Liver (tissue), 3 donors: ENCODE data around the gene TREX2.

Experiments used
- CTCF ChIP-seq: fragments of 150-350 bp; IDR thresholded peaks from 2 replicates; pipeline ENCODE4 v1.5.1; 2017; ENCODE audit warnings: improper control_type of control experiment, low read depth, low read length; ENCODE audit not compliant: missing input control
- TAF1 ChIP-seq: conservative IDR thresholded peaks from 2 replicates; pipeline ENCODE4 v1.6.1; 2016; ENCODE audit warnings: antibody characterized with exemption, mild to moderate bottlenecking
- donor health status: healthy.
- donor health status: healthy.

- no peak for TF ChIP-seq CTCF
- no peak for TF ChIP-seq TAF1
Measured at GRCh38 chrX:153409414-153410101, 36.3 kb downstream of the TREX2 start.
